HFF-Myc (cell line): ENCODE measurements around the gene HSCB.
"Not testable (repeated sequence)": the region's sequence is repeated elsewhere in the genome, so short reads cannot be mapped to it uniquely, and the experiment has no call there.

ENCODE experiments used
- DNase-seq: peaks from one replicate; pipeline ENCODE4 v3.0.0-alpha.2; 2011; ENCODE audit warnings: low read depth; ENCODE audit errors: extremely low read depth
- H3K4me3 ChIP-seq: replicated peaks from 2 replicates; pipeline ENCODE4 v1.5.1; 2011; ENCODE audit warnings: low read depth, mild to moderate bottlenecking, control low read depth, low read length
- CTCF ChIP-seq: IDR thresholded peaks from 2 replicates; pipeline ENCODE4 v1.5.1; 2012; ENCODE audit warnings: mild to moderate bottlenecking, low read depth, low read length, control low read depth; ENCODE audit errors: missing control alignments

Gene HSCB

GRCh38 chr22:28798810-28799605 is 57.2 kb downstream of the HSCB start:
- DNase-seq, result no peak
- no peak for TF ChIP-seq CTCF
- peak overlapping the region; percentile 94 for H3K4me3 ChIP-seq

- no peak for DNase-seq
- peak overlapping the region; percentile 94 for H3K4me3 ChIP-seq
- no peak for TF ChIP-seq CTCF
Observed at GRCh38 chr22:28799606-28800307, 57.9 kb downstream of the HSCB start.

GRCh38 chr22:28800308-28801041 is 58.6 kb downstream of the HSCB start, which contains the start of gene XBP1:
TSS of gene XBP1 (minus strand) at chr22:28800569.
- DNase-seq, result peak; percentile 66
- H3K4me3 ChIP-seq, result peak within 1 kb of the TSS; percentile 94
- TF ChIP-seq CTCF, result no peak

GRCh38 chr22:28801845-28802594 is 60.2 kb downstream of the HSCB start:
- no peak for DNase-seq

GRCh38 chr22:28802595-28803123 is 60.8 kb downstream of the HSCB start:
- no peak for TF ChIP-seq CTCF
- DNase-seq, result no peak
- no peak overlapping the region for H3K4me3 ChIP-seq

More at GRCh38 chr22:28801845-28802594, 60.2 kb downstream of the HSCB start:
- no peak for TF ChIP-seq CTCF
- H3K4me3 ChIP-seq, result peak overlapping the region; percentile 94

- DNase-seq, H3K4me3 ChIP-seq: not testable (repeated sequence)
Observed at GRCh38 chr22:28805426-28805825, 63.6 kb downstream of the HSCB start.
